Trophoblast cell (in vitro differentiated cells and primary cell): ENCODE results near the gene MRPS11.
A peak's percentile ranks its signal among the peaks of the same experiment; 100 is the strongest.

ENCODE experiments used
- DNase-seq, 2 donors: peaks; one replicate each; pipeline ENCODE4 v3.0.0-alpha.2; 2016
- H2AFZ ChIP-seq: 2 replicates; pipeline ENCODE4 v1.6.1; 2013; ENCODE audit warnings: low read length, moderate library complexity, mild to moderate bottlenecking; ENCODE audit not compliant: insufficient read depth, poor library complexity
- H2AK5ac ChIP-seq: 2 replicates; pipeline ENCODE4 v1.6.1; 2013; ENCODE audit warnings: mild to moderate bottlenecking, low read length
- H2BK120ac ChIP-seq: 2 replicates; pipeline ENCODE4 v1.6.1; 2013; ENCODE audit warnings: low read length, mild to moderate bottlenecking, moderate library complexity; ENCODE audit not compliant: insufficient read depth, poor library complexity
- H2BK12ac ChIP-seq: 2 replicates; pipeline ENCODE4 v1.6.1; 2013; ENCODE audit warnings: mild to moderate bottlenecking, low read length, moderate library complexity
- H2BK5ac ChIP-seq: 2 replicates; pipeline ENCODE4 v1.6.1; 2013; ENCODE audit warnings: low read length, low read depth, moderate library complexity, mild to moderate bottlenecking; ENCODE audit not compliant: poor library complexity
- H3K14ac ChIP-seq: 2 replicates; pipeline ENCODE4 v1.6.1; 2013; ENCODE audit warnings: mild to moderate bottlenecking, low read length
- H3K18ac ChIP-seq: 2 replicates; pipeline ENCODE4 v1.6.1; 2013; ENCODE audit warnings: mild to moderate bottlenecking, low read length
- H3K23ac ChIP-seq: 2 replicates; pipeline ENCODE4 v1.6.1; 2013; ENCODE audit warnings: low read length
- H3K27ac ChIP-seq: 2 replicates; pipeline ENCODE4 v1.5.1; 2013; ENCODE audit warnings: low read depth, mild to moderate bottlenecking, inconsistent platforms, low read length, moderate library complexity
- H3K27me3 ChIP-seq: 2 replicates; pipeline ENCODE4 v1.6.1; 2013; ENCODE audit warnings: inconsistent platforms, mild to moderate bottlenecking, low read length, moderate library complexity; ENCODE audit not compliant: insufficient read depth
- H3K36me3 ChIP-seq, 2 experiments: 1 replicate in 1 of 2; 2 replicates in 1 of 2; pipeline ENCODE4 v1.6.1; 2013; ENCODE audit warnings: low read length in 2 of 2, mild to moderate bottlenecking in 2 of 2, moderate library complexity in 1 of 2; ENCODE audit not compliant: insufficient read depth in 2 of 2, control insufficient read depth in 1 of 2
- H3K4ac ChIP-seq: 2 replicates; pipeline ENCODE4 v1.6.1; 2013; ENCODE audit warnings: low read depth, mild to moderate bottlenecking, low read length, moderate library complexity
- H3K4me1 ChIP-seq, 2 experiments: 1 replicate in 1 of 2; 2 replicates in 1 of 2; pipeline ENCODE4 v1.6.1; 2013; ENCODE audit warnings: low read length in 2 of 2, mild to moderate bottlenecking in 2 of 2, moderate library complexity in 1 of 2; ENCODE audit not compliant: insufficient read depth in 2 of 2, control insufficient read depth in 1 of 2
- H3K4me2 ChIP-seq: 2 replicates; pipeline ENCODE4 v1.6.1; 2013; ENCODE audit warnings: inconsistent platforms, mild to moderate bottlenecking, low read length, moderate library complexity
- H3K4me3 ChIP-seq: 2 replicates; pipeline ENCODE4 v1.5.1; 2013; ENCODE audit warnings: mild to moderate bottlenecking, low read depth, low read length, inconsistent platforms
- H3K79me1 ChIP-seq: one replicate; pipeline ENCODE4 v1.6.1; 2013; ENCODE audit warnings: low read length
- H3K79me2 ChIP-seq: 2 replicates; pipeline ENCODE4 v1.6.1; 2013; ENCODE audit warnings: low read length, mild to moderate bottlenecking; ENCODE audit not compliant: control insufficient read depth, insufficient read depth, poor library complexity
- H3K9ac ChIP-seq: 2 replicates; pipeline ENCODE4 v1.6.1; 2013; ENCODE audit warnings: mild to moderate bottlenecking, low read length
- H3K9me3 ChIP-seq: 2 replicates; pipeline ENCODE4 v1.6.1; 2013; ENCODE audit warnings: low read depth, mild to moderate bottlenecking, control low read depth, inconsistent platforms, low read length; ENCODE audit not compliant: insufficient read depth
- H4K12ac ChIP-seq: 2 replicates; pipeline ENCODE4 v1.6.1; 2013; ENCODE audit warnings: low read depth, mild to moderate bottlenecking, low read length, moderate library complexity
- H4K8ac ChIP-seq: 2 replicates; pipeline ENCODE4 v1.6.1; 2013; ENCODE audit warnings: low read depth, mild to moderate bottlenecking, low read length, moderate library complexity
- H4K91ac ChIP-seq: one replicate; pipeline ENCODE4 v1.6.1; 2013; ENCODE audit warnings: low read depth, mild to moderate bottlenecking, low read length, moderate library complexity
- WGBS: extraction: QIAGEN DNeasy Blood & Tissue Kit; methylation state at CpG from one replicate; pipeline ENCODE4 v1.1.7; 2013; ENCODE audit warnings: missing lambda C conversion rate; ENCODE audit not compliant: insufficient read length, insufficient coverage; ENCODE audit errors: extremely low coverage; 5-methylcytosine and 5-hydroxymethylcytosine counted together

Gene MRPS11

DNA sequence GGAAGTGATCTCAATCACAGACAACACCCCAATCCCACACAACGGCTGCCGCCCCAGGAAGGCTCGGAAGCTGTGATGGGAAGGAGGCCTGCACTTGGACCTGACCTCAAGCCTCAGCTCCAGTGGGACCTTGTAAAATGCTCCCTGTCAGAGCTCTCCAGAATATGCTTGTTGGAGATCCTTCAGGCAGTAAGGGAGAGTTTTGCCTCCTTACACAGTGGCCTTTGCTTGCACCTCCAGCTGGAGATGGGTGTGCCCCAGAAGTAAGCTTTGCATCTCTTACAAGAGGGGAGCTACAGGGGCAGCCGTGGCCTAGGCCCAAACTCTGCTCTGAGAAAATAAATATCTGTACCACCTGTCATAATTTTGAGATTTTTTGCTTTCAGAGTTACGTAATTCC is 10.4 kb downstream of the MRPS11 start:
- Histone ChIP-seq H3K4me3 (no peak overlapping the region), H4K91ac (no peak overlapping the region), H2BK12ac (peak overlapping the region; percentile 12), H4K12ac (no peak overlapping the region), H3K14ac (no peak overlapping the region), H3K18ac (no peak overlapping the region), H3K36me3 (peaks cover 16 to 30% of the 10 kb centered on the region in 2 experiments), H3K9me3 (no peaks in the 10 kb centered on the region), H3K27me3 (no peaks in the 10 kb centered on the region), H2BK5ac (no peak overlapping the region), H3K4ac (no peak overlapping the region), H3K27ac (no peak overlapping the region), H3K23ac (no peak overlapping the region), H3K4me2 (no peak overlapping the region), H4K8ac (peak overlapping the region; percentile 20), H3K79me1 (no peaks in the 10 kb centered on the region), H3K79me2 (no peaks in the 10 kb centered on the region), H2AK5ac (no peak overlapping the region), H3K9ac (no peak overlapping the region), H2AFZ (no peak overlapping the region), H3K4me1 (peaks cover 0 to 3% of the 10 kb centered on the region in 2 experiments), H2BK120ac (no peak overlapping the region)
- no CpG with 5 or more reads among the region's 5 CpGs for WGBS
- no peak for DNase-seq

DNA sequence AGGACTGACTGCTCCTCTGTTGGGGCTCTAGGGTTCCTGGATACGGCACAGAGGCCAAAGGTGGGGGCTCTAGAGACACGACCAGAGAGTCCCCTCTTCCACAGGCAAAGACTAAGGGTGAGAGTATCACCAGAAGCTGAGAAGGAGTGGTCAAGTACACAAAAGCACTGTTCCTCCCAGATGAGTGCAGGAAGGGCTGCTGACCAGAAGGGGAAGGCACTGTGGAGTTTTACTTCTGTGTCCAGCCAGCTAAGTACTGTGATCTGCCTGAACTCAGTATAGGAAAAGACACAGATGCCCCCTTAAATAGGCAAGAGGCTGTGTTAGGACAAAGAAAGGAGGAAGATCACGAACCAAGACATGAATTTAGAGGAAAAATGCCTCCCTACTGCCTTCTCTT is 11.7 kb downstream of the MRPS11 start:
- WGBS, result no CpG with 5 or more reads among the region's 3 CpGs
- no peak overlapping the region for H3K18ac ChIP-seq

DNA sequence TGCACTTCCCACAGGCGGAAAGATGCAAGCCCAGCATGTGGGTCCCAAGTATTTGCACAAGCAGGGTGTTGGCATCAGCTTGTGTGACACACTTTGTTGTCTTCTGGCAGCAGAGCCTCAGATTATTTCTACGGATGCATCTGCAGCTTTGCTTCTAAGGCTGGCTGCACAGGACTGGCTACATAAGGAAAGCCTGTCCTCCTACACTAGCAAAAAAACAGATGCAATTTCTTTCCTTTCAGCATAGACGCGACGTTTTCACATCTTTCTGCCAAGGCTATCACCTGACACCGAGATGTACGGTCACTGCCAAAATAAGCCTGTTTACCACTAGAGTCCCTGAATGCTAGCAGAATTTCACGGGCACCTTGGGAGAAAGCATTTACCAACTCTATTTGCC is 13.5 kb downstream of the MRPS11 start:
- H3K18ac ChIP-seq, result no peak overlapping the region
- no peak overlapping the region for H3K4ac ChIP-seq
- WGBS, result no CpG with 5 or more reads among the region's 8 CpGs
- peaks cover 6% of the 10 kb centered on the region for H3K79me1 ChIP-seq
- no peaks in the 10 kb centered on the region for H3K9me3 ChIP-seq
- H3K23ac ChIP-seq, result no peak overlapping the region
- no peak overlapping the region for H3K9ac ChIP-seq
- H2BK12ac ChIP-seq, result no peak overlapping the region
- no peak overlapping the region for H2BK120ac ChIP-seq
- no peak for DNase-seq
- no peak overlapping the region for H2BK5ac ChIP-seq
- H4K12ac ChIP-seq, result no peak overlapping the region
- H4K91ac ChIP-seq, result no peak overlapping the region
- no peaks in the 10 kb centered on the region for H3K27me3 ChIP-seq
- no peak overlapping the region for H4K8ac ChIP-seq
- H3K36me3 ChIP-seq, result peaks cover 11 to 16% of the 10 kb centered on the region in 2 experiments
- no peak overlapping the region for H2AK5ac ChIP-seq
- no peaks in the 10 kb centered on the region for H3K79me2 ChIP-seq
- H3K4me1 ChIP-seq, result peaks cover 8 to 15% of the 10 kb centered on the region in 2 experiments
- no peak overlapping the region for H3K4me2 ChIP-seq
- no peak overlapping the region for H2AFZ ChIP-seq
- no peak overlapping the region for H3K14ac ChIP-seq
- H3K27ac ChIP-seq, result no peak overlapping the region
- no peak overlapping the region for H3K4me3 ChIP-seq

More for the DNA sequence above, 11.7 kb downstream of the MRPS11 start:
- H3K27ac ChIP-seq, result no peak overlapping the region
- H3K4me2 ChIP-seq, result no peak overlapping the region
- peak overlapping the region; percentile 51 for H2BK12ac ChIP-seq
- H3K79me1 ChIP-seq, result no peaks in the 10 kb centered on the region
- no peak overlapping the region for H2AK5ac ChIP-seq
- H4K12ac ChIP-seq, result no peak overlapping the region
- peak overlapping the region; percentile 45 for H4K91ac ChIP-seq
- DNase-seq, result no peak
- no peaks in the 10 kb centered on the region for H3K79me2 ChIP-seq
- no peak overlapping the region for H2BK120ac ChIP-seq
- H3K27me3 ChIP-seq, result no peaks in the 10 kb centered on the region
- H4K8ac ChIP-seq, result peak overlapping the region; percentile 44
- no peak overlapping the region for H3K14ac ChIP-seq
- H3K9ac ChIP-seq, result no peak overlapping the region
- H3K4me3 ChIP-seq, result no peak overlapping the region
- H2AFZ ChIP-seq, result no peak overlapping the region
- H3K36me3 ChIP-seq, result peaks cover 14 to 24% of the 10 kb centered on the region in 2 experiments
- H3K4me1 ChIP-seq, result peaks cover 0 to 3% of the 10 kb centered on the region in 2 experiments
- no peak overlapping the region for H3K23ac ChIP-seq
- no peaks in the 10 kb centered on the region for H3K9me3 ChIP-seq
- H3K4ac ChIP-seq, result no peak overlapping the region
- peak overlapping the region; percentile 4 for H2BK5ac ChIP-seq

DNA sequence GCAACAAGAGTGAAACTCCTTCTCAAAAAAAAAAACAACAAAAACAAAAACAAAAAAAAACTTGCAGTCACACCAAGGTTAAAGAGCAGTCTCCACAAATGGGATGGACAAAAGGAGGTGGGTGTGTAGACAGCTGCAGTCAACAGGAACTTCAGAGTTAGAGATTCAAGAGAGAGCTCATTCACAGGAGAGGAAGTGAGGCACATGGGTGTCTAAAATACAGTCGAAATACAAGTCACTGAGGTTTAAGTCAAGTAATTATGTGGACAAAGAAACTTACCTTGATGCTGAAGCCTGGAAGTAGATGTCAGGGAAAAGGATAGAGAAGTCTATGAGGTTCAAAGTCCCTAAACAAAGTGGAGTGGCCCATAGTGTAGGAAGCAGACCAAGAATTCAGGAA is 14.8 kb downstream of the MRPS11 start:
- Histone ChIP-seq H3K79me2 (no peaks in the 10 kb centered on the region), H3K14ac (no peak overlapping the region), H2AK5ac (no peak overlapping the region), H2BK5ac (no peak overlapping the region), H3K4me2 (no peak overlapping the region), H3K4ac (no peak overlapping the region), H3K9me3 (no peaks in the 10 kb centered on the region), H3K36me3 (peaks cover 8 to 10% of the 10 kb centered on the region in 2 experiments), H3K27ac (no peak overlapping the region), H2BK120ac (no peak overlapping the region), H4K91ac (no peak overlapping the region), H3K4me1 (peaks cover 8 to 13% of the 10 kb centered on the region in 2 experiments), H3K18ac (no peak overlapping the region), H3K23ac (no peak overlapping the region), H2BK12ac (no peak overlapping the region), H3K27me3 (no peaks in the 10 kb centered on the region), H3K4me3 (no peak overlapping the region), H4K8ac (no peak overlapping the region), H4K12ac (no peak overlapping the region), H3K79me1 (peaks cover 6% of the 10 kb centered on the region), H2AFZ (no peak overlapping the region), H3K9ac (no peak overlapping the region)
- no CpG with 5 or more reads among the region's 1 CpG for WGBS
- DNase-seq, result no peak
